IPS-18a (cell line): ENCODE results near the gene F2R.

Source experiments
- H3K27ac ChIP-seq: one replicate; pipeline ENCODE4 v1.5.1; 2013; ENCODE audit warnings: low read length
- H3K27me3 ChIP-seq: one replicate; pipeline ENCODE4 v1.6.1; 2013; ENCODE audit warnings: mild to moderate bottlenecking, low read length; ENCODE audit not compliant: control insufficient read depth, insufficient read depth
- H3K36me3 ChIP-seq: one replicate; pipeline ENCODE4 v1.6.1; 2013; ENCODE audit warnings: low read depth, low read length; ENCODE audit not compliant: control insufficient read depth
- H3K4me1 ChIP-seq: one replicate; pipeline ENCODE4 v1.6.1; 2013; ENCODE audit warnings: low read depth, low read length; ENCODE audit not compliant: control insufficient read depth
- H3K4me3 ChIP-seq: one replicate; pipeline ENCODE4 v1.5.1; 2013; ENCODE audit warnings: low read length
- H3K9ac ChIP-seq: one replicate; pipeline ENCODE4 v1.6.1; 2013; ENCODE audit warnings: mild to moderate bottlenecking, low read length, moderate library complexity
- H3K9me3 ChIP-seq: one replicate; pipeline ENCODE4 v1.6.1; 2013; ENCODE audit warnings: low read depth, low read length; ENCODE audit not compliant: control insufficient read depth

F2R gene

GRCh38 chr5:76705574-76705973, 10.4 kb upstream of the F2R start:
- no peak overlapping the region for H3K4me3 ChIP-seq
- H3K27ac ChIP-seq = no peak overlapping the region
- H3K36me3 ChIP-seq = peaks cover 14% of the 10 kb centered on the region
- H3K27me3 ChIP-seq = no peaks in the 10 kb centered on the region
- H3K9me3 ChIP-seq = no peaks in the 10 kb centered on the region
- H3K4me1 ChIP-seq = no peaks in the 10 kb centered on the region
- no peak overlapping the region for H3K9ac ChIP-seq

GRCh38 chr5:76709762-76710161, 6.2 kb upstream of the F2R start:
- Histone ChIP-seq H3K4me3 (no peak overlapping the region), H3K9me3 (no peaks in the 10 kb centered on the region), H3K36me3 (no peaks in the 10 kb centered on the region), H3K27me3 (peaks cover 16% of the 10 kb centered on the region), H3K27ac (no peak overlapping the region), H3K4me1 (no peaks in the 10 kb centered on the region), H3K9ac (no peak overlapping the region)

- Histone ChIP-seq H3K27me3 (peaks cover 25% of the 10 kb centered on the region), H3K36me3 (no peaks in the 10 kb centered on the region), H3K27ac (no peak overlapping the region), H3K9ac (no peak overlapping the region), H3K4me1 (peaks cover 2% of the 10 kb centered on the region), H3K9me3 (no peaks in the 10 kb centered on the region), H3K4me3 (no peak overlapping the region)
Observed at GRCh38 chr5:76710991-76711390, 4.9 kb upstream of the F2R start.

- H3K9ac ChIP-seq = no peak overlapping the region
- H3K27ac ChIP-seq = no peak overlapping the region
Observed at GRCh38 chr5:76714751-76715485, 1.0 kb upstream of the F2R start.

GRCh38 chr5:76715486-76715735, 515 bp upstream of the F2R start:
- Histone ChIP-seq H3K4me3 (peak overlapping the region; percentile 93), H3K36me3 (no peaks in the 10 kb centered on the region), H3K9ac (no peak overlapping the region), H3K27ac (no peak overlapping the region), H3K9me3 (no peaks in the 10 kb centered on the region), H3K4me1 (peaks cover 10% of the 10 kb centered on the region), H3K27me3 (peaks cover 32% of the 10 kb centered on the region)

More at GRCh38 chr5:76714751-76715485, 1.0 kb upstream of the F2R start:
- Histone ChIP-seq H3K27me3 (peaks cover 32% of the 10 kb centered on the region), H3K9me3 (no peaks in the 10 kb centered on the region), H3K4me3 (peak overlapping the region; percentile 93), H3K36me3 (no peaks in the 10 kb centered on the region), H3K4me1 (peaks cover 10% of the 10 kb centered on the region)

- peak overlapping the region; percentile 93 for H3K4me3 ChIP-seq
- H3K36me3 ChIP-seq = no peaks in the 10 kb centered on the region
- peaks cover 32% of the 10 kb centered on the region for H3K27me3 ChIP-seq
- H3K4me1 ChIP-seq = peaks cover 10% of the 10 kb centered on the region
- H3K9me3 ChIP-seq = no peaks in the 10 kb centered on the region
- no peak overlapping the region for H3K27ac ChIP-seq
- peak overlapping the region; percentile 75 for H3K9ac ChIP-seq
Observed at GRCh38 chr5:76716456-76717157, 681 bp downstream of the F2R start.

- Histone ChIP-seq H3K9ac (peak overlapping the region; percentile 75), H3K9me3 (no peaks in the 10 kb centered on the region), H3K27ac (no peak overlapping the region), H3K36me3 (no peaks in the 10 kb centered on the region), H3K27me3 (peaks cover 32% of the 10 kb centered on the region), H3K4me3 (peak overlapping the region; percentile 93), H3K4me1 (peaks cover 10% of the 10 kb centered on the region)
Observed at GRCh38 chr5:76717222-76718083, 1.5 kb downstream of the F2R start.

GRCh38 chr5:76718381-76718832, 2.5 kb downstream of the F2R start:
- H3K9me3 ChIP-seq = no peaks in the 10 kb centered on the region
- no peak overlapping the region for H3K4me3 ChIP-seq
- no peak overlapping the region for H3K9ac ChIP-seq
- peaks cover 10% of the 10 kb centered on the region for H3K4me1 ChIP-seq
- no peaks in the 10 kb centered on the region for H3K36me3 ChIP-seq
- H3K27me3 ChIP-seq = peaks cover 29% of the 10 kb centered on the region
- no peak overlapping the region for H3K27ac ChIP-seq

GRCh38 chr5:76718880-76719279, 3.0 kb downstream of the F2R start:
- H3K4me1 ChIP-seq = peaks cover 10% of the 10 kb centered on the region
- no peaks in the 10 kb centered on the region for H3K36me3 ChIP-seq
- H3K4me3 ChIP-seq = no peak overlapping the region
- no peak overlapping the region for H3K9ac ChIP-seq
- no peaks in the 10 kb centered on the region for H3K9me3 ChIP-seq
- no peak overlapping the region for H3K27ac ChIP-seq
- H3K27me3 ChIP-seq = peaks cover 25% of the 10 kb centered on the region

GRCh38 chr5:76720988-76721569, 5.2 kb downstream of the F2R start:
- peaks cover 8% of the 10 kb centered on the region for H3K4me1 ChIP-seq
- no peak overlapping the region for H3K27ac ChIP-seq
- no peaks in the 10 kb centered on the region for H3K36me3 ChIP-seq
- H3K4me3 ChIP-seq = no peak overlapping the region
- peaks cover 7% of the 10 kb centered on the region for H3K27me3 ChIP-seq
- no peaks in the 10 kb centered on the region for H3K9me3 ChIP-seq
- H3K9ac ChIP-seq = no peak overlapping the region

GRCh38 chr5:76723266-76723665, 7.3 kb downstream of the F2R start:
- Histone ChIP-seq H3K36me3 (no peaks in the 10 kb centered on the region), H3K27ac (no peak overlapping the region), H3K4me1 (no peaks in the 10 kb centered on the region), H3K4me3 (no peak overlapping the region), H3K9me3 (no peaks in the 10 kb centered on the region), H3K27me3 (no peaks in the 10 kb centered on the region), H3K9ac (no peak overlapping the region)
